HTERT RPE-1 (cell line): ENCODE measurements around the gene FAM114A1.

Experiments
- in situ Hi-C: fragments of 300-500 bp; cut with MboI; formaldehyde crosslinking; loops from 4 replicates; pipeline ENCODE4 v1.14.3; 2020; ENCODE audit warnings: low sequenced_read_pairs

The FAM114A1 gene

GRCh38 chr4:38867478-38868058 is at the start of gene FAM114A1:
TSS of gene FAM114A1 (plus strand) at chr4:38867806. CDS start at chr4:38878079, 10,273 bp downstream.
- in situ Hi-C loops: no loop called here

GRCh38 chr4:38818441-38818976 is 49.1 kb upstream of the FAM114A1 start:
- in situ Hi-C loops: no loop called here

GRCh38 chr4:38819569-38819968 is 48.0 kb upstream of the FAM114A1 start:
- in situ Hi-C loops: no loop called here

GRCh38 chr4:38820329-38821061 is 47.1 kb upstream of the FAM114A1 start:
- in situ Hi-C loops: no loop called here

- in situ Hi-C loops: no loop called here
Measured at GRCh38 chr4:38821739-38822138, 45.9 kb upstream of the FAM114A1 start.

GRCh38 chr4:38822748-38823303 is 44.8 kb upstream of the FAM114A1 start:
- in situ Hi-C loops: no loop called here

GRCh38 chr4:38823766-38824165 is 43.8 kb upstream of the FAM114A1 start:
- in situ Hi-C loops: no loop called here

GRCh38 chr4:38829237-38829636 is 38.4 kb upstream of the FAM114A1 start:
- in situ Hi-C loops: no loop called here

- in situ Hi-C loops: no loop called here
Measured at GRCh38 chr4:38831653-38832052, 36.0 kb upstream of the FAM114A1 start.

GRCh38 chr4:38832206-38832605 is 35.4 kb upstream of the FAM114A1 start:
- in situ Hi-C loops: no loop called here

- in situ Hi-C loops: no loop called here
Measured at GRCh38 chr4:38832624-38833528, 34.7 kb upstream of the FAM114A1 start.

GRCh38 chr4:38834570-38834969 is 33.0 kb upstream of the FAM114A1 start:
- in situ Hi-C loops: no loop called here

- in situ Hi-C loops: no loop called here
Measured at GRCh38 chr4:38837334-38837733, 30.3 kb upstream of the FAM114A1 start.

GRCh38 chr4:38837849-38838248 is 29.8 kb upstream of the FAM114A1 start:
- in situ Hi-C loops: no loop called here

GRCh38 chr4:38842994-38843393 is 24.6 kb upstream of the FAM114A1 start:
- in situ Hi-C loops: no loop called here

- in situ Hi-C loops: no loop called here
Measured at GRCh38 chr4:38846015-38846414, 21.6 kb upstream of the FAM114A1 start.

GRCh38 chr4:38855466-38855865 is 12.1 kb upstream of the FAM114A1 start:
- in situ Hi-C loops: no loop called here

- in situ Hi-C loops: no loop called here
Measured at GRCh38 chr4:38856046-38856445, 11.6 kb upstream of the FAM114A1 start.

GRCh38 chr4:38856524-38857337 is 10.9 kb upstream of the FAM114A1 start, which contains the start of gene TLR6:
TSS of gene TLR6 (minus strand) at chr4:38856817. CDS start at chr4:38829473, 27,344 bp downstream.
- in situ Hi-C loops: no loop called here
